Colon (tissue), 2 donors: ENCODE measurements around the gene TSTD1.
"Not testable (repeated sequence)": the region's sequence is repeated elsewhere in the genome, so short reads cannot be mapped to it uniquely, and the experiment has no call there.

Experiments
- FAIRE-seq: peaks from 2 replicates; lab custom pipeline; 2012; peaks lifted over from hg19 to GRCh38; lab: Jason Lieb, UNC
- donor health status: control.
- donor health status: control.

The TSTD1 gene

GRCh38 chr1:161068306-161069234, 29.8 kb upstream of the TSTD1 start:
- FAIRE-seq = no peak

GRCh38 chr1:161066694-161067093, 27.9 kb upstream of the TSTD1 start:
- no peak for FAIRE-seq

GRCh38 chr1:161065681-161066080, 26.9 kb upstream of the TSTD1 start:
- not testable (repeated sequence) for FAIRE-seq

- FAIRE-seq = not testable (repeated sequence)
These were observed 25.2 kb upstream of the TSTD1 start for GRCh38 chr1:161063936-161064335.

- no peak for FAIRE-seq
These were observed 22.7 kb upstream of the TSTD1 start for GRCh38 chr1:161061419-161061818.

- FAIRE-seq = no peak
These were observed 20.5 kb upstream of the TSTD1 start for GRCh38 chr1:161059293-161059692.

GRCh38 chr1:161054805-161055204, 16.0 kb upstream of the TSTD1 start:
- FAIRE-seq = no peak

GRCh38 chr1:161054232-161054631, 15.5 kb upstream of the TSTD1 start:
- FAIRE-seq = no peak

GRCh38 chr1:161052899-161053298, 14.1 kb upstream of the TSTD1 start:
- no peak for FAIRE-seq

GRCh38 chr1:161051219-161051618, 12.5 kb upstream of the TSTD1 start:
- FAIRE-seq = no peak

- no peak for FAIRE-seq
These were observed 10.4 kb upstream of the TSTD1 start for GRCh38 chr1:161048949-161049722.

- FAIRE-seq = no peak
These were observed 9.0 kb upstream of the TSTD1 start for GRCh38 chr1:161047436-161048420.

- no peak for FAIRE-seq
These were observed 8.0 kb upstream of the TSTD1 start for GRCh38 chr1:161046605-161047228.

GRCh38 chr1:161045736-161046604, 7.2 kb upstream of the TSTD1 start, which contains the start of gene USF1:
USF1 (minus strand) TSS chr1:161045977; CDS start chr1:161043275, 2,702 bp downstream.
- no peak for FAIRE-seq

- FAIRE-seq = no peak
These were observed 6.4 kb upstream of the TSTD1 start for GRCh38 chr1:161044908-161045735.

GRCh38 chr1:161044535-161044907, 5.8 kb upstream of the TSTD1 start:
- no peak for FAIRE-seq

- no peak for FAIRE-seq
These were observed 782 bp upstream of the TSTD1 start for GRCh38 chr1:161039546-161039945.

- FAIRE-seq = no peak
These were observed 386 bp upstream of the TSTD1 start for GRCh38 chr1:161039154-161039545.
